Measurements from ENCODE around the gene NDUFV2.
"Not testable (repeated sequence)": the region's sequence is repeated elsewhere in the genome, so short reads cannot be mapped to it uniquely, and the experiment has no call there.

Gene NDUFV2

DNA sequence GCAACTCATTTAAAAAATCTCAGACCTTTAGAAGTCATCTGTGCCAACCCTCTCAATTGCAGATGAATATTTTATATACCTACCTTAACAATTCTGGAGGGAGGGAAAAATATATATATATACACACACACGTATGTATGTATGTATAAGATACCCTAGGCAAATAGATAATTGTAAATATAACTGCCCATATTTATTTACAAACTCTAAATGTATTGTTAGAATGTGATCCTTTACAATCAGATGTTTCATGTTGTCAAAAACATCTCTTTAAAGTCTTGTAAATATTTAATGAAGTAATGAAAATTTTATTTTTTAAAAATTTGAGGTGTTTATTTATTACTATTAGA is 45.7 kb downstream of the NDUFV2 start:
- in situ Hi-C loops (cut with HindIII; ENCODE audit: low sequenced_read_pairs): no loop called here

DNA sequence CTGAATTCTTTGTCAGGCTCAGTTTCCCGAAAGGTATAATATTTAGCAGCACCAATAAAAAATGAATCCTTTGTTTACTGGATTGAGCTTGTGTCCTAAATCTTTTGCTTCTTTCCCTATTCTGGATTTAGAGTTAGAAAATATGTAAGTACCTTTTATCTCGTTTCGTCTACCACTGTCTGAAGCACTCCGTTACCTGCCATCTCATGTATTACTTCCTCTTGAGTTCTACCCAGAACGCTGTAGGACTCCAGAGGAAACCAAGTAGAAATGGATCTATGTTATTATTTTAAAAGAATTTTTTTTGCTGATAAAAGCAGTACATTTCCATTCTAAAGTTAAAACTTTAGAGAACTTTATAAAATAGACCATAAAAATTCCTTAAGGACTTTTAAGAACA is 47.6 kb downstream of the NDUFV2 start:
- in situ Hi-C loops (cut with HindIII; ENCODE audit: low sequenced_read_pairs): no loop called here

DNA sequence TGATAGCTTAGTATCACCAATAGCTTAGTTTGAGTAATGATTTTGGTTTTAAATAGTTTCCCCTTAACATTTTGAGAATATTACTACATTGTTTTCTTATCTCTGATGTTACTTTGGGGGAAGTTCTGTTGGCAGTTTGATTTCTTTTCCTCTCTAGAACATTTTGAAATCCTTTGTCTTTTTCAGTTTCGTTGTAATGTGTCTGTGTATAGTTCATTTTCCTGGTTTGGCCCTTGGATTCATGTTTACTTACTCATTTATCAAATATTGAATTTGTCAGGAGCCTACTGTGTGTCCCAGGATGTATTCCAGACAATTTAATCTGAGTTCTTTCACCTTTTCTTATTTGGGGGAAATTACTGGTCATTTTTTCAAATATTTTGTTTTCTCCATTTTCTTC is 50.8 kb downstream of the NDUFV2 start:
- in situ Hi-C loops (cut with HindIII; ENCODE audit: low sequenced_read_pairs): no loop called here

DNA sequence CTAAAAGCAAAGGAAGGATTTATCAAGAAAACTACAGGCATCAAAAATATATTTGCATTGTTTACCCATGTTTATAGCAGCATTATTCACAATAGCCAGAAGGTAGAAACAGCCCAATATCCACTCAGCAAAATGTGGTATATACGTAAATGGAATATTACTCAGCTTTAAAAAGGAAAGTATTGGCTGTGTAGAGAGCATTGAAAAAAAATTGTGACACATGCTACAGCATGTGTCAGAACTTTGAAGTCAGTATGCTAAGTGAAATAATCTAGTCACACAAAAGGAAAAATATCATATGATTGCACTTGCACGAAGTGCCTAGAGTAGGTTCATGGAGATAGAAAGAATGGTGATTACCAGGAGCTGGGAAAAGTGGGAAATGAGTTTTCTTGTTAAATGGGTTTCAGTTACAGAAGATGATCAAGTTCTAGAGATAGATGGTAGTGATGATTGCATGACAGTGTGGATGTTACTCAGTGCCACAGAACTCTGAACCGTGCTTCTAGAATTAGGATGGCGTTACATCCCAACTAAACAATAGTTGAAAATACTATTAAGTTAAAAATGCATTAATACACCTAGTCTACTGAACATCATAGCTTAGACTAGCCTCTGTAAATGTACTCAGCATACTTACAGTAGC is 54.2 kb downstream of the NDUFV2 start:
- in situ Hi-C loops (cut with HindIII; ENCODE audit: low sequenced_read_pairs): no loop called here

DNA sequence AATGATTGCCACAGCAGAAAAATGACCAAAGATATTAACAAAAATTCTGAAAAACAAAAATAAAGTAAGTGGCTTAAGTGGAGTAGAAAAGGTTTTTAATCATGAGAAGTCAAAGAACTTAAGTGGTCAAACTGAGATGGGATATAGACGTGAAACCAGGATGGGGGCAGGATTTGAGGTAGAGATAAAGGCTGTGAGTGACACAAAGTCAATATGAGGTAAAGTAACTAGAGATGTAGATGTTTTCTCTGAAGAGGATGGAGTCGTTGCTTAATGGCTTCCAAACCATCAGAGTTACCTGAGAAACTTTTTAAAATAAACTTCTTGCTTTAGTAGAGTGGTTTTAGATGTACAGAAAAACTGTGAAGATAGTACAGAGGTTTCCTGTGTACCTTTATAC is 55.3 kb downstream of the NDUFV2 start:
- in situ Hi-C loops (cut with HindIII; ENCODE audit: low sequenced_read_pairs): no loop called here

DNA sequence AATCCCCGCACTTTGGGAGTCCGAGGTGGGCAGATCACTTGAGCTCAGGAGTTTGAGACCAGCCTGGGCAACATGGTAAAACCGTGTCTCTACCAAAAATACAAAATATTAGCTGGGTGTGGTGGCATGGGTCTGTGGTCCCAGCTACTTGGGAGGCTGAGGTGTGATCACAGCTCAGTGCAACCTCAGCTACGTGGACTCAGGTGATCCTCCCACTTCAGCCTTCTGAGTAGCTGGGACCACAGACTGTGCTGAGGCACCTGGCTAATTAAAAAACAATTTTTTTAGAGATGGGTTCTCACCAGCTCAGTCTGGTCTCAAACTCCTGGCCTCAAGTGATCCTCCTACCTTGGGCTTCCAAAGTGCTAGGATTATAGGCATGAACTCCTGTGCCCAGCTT is 57.5 kb downstream of the NDUFV2 start:
- in situ Hi-C loops (cut with HindIII; ENCODE audit: low sequenced_read_pairs): no loop called here

- in situ Hi-C loops (cut with HindIII; ENCODE audit: low sequenced_read_pairs): not testable (repeated sequence)
Observed at GRCh38 chr18:9162663-9163062, 60.2 kb downstream of the NDUFV2 start.

GRCh38 chr18:9164149-9164548 is 61.6 kb downstream of the NDUFV2 start:
- in situ Hi-C loops (cut with HindIII; ENCODE audit: low sequenced_read_pairs): not testable (repeated sequence)

- in situ Hi-C loops (cut with HindIII; ENCODE audit: low sequenced_read_pairs): not testable (repeated sequence)
Observed at GRCh38 chr18:9165883-9166282, 63.4 kb downstream of the NDUFV2 start.

- in situ Hi-C loops (cut with HindIII; ENCODE audit: low sequenced_read_pairs): not testable (repeated sequence)
Observed at GRCh38 chr18:9169515-9169914, 67.0 kb downstream of the NDUFV2 start.

- in situ Hi-C loops (cut with HindIII; ENCODE audit: low sequenced_read_pairs): not testable (repeated sequence)
Observed at GRCh38 chr18:9171919-9172318, 69.4 kb downstream of the NDUFV2 start.

GRCh38 chr18:9172506-9173127 is 70.1 kb downstream of the NDUFV2 start:
- in situ Hi-C loops (cut with HindIII; ENCODE audit: low sequenced_read_pairs): no loop called here

- in situ Hi-C loops (cut with HindIII; ENCODE audit: low sequenced_read_pairs): no loop called here
Observed at GRCh38 chr18:9173770-9174233, 71.3 kb downstream of the NDUFV2 start.

- in situ Hi-C loops (cut with HindIII; ENCODE audit: low sequenced_read_pairs): no loop called here
Observed at GRCh38 chr18:9174302-9174701, 71.8 kb downstream of the NDUFV2 start.

DNA sequence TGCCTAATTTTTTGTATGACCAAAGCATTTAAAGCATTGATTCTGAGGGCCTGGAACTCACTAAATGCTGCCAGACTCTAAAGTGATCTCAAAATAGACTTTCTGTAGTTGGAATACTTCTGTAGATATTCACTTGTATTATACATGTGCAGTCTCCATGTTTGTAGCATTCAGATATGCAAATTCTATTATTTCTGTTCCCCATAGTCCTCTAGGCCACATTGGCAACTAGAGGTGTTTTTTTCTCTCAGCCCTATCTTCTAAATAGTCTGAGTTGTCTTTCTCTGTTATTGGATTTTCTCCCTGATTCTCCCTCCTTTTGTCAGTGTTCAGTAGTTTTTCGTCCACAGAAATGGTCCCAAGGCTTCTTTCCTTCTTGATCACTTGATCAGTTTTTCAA is 72.6 kb downstream of the NDUFV2 start:
- in situ Hi-C loops (cut with HindIII; ENCODE audit: low sequenced_read_pairs): no loop called here

DNA sequence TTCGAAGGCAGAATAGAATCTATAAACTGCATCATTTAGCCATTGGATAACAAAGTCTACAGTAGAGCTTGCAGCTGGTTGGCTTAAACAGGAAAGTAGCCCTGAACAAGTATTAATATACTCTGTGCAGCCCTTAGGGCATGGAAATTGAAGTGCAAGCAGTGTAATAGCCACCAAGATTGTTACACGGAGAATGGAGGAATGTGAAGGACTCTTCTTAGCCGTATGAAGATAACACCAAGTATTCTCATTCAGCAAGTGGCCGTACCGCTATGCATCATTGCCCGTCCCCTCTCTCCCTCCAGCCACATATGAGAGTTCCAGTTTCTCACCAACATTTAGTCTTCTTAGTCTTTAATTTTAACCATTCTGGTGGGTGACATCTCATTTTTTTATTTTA is 74.5 kb downstream of the NDUFV2 start:
- in situ Hi-C loops (cut with HindIII; ENCODE audit: low sequenced_read_pairs): no loop called here

GRCh38 chr18:9177466-9177865 is 75.0 kb downstream of the NDUFV2 start:
- in situ Hi-C loops (cut with HindIII; ENCODE audit: low sequenced_read_pairs): no loop called here

DNA sequence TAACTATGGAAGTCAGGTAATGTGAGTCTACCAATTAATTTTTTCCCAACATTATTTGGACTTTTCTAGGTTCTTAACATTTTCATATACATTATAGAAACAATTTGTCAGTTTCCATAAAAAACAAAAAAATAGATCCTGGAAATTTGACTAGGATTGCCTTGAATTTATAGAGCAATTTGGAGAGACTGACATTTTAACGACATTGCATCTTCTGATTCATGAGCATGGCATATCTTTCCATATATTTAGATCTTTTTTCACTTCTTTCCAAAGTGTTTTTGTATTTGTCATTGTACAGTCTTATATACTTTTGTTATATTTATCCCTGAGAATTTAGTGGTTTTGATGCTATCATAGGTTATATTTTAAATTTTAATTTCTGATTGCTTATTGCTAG is 76.1 kb downstream of the NDUFV2 start:
- in situ Hi-C loops (cut with HindIII; ENCODE audit: low sequenced_read_pairs): no loop called here

DNA sequence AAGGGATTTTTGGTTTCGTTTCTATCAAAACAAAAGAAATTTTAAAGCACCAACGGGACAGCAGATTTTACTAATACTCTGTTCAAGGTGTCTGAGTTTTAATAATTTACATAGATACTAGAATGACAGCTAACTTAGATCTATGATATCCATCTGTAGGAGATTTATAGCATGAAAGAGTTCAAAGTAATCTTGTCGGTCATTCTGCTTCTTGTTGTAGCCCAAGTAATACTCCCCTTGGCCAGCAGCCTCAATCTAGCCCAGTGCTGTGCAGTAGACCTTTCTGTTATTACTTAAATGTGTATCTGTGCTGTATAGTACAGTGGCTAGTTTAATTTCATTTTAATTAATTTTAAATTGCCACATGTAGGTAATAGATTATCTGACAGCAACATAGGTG is 78.8 kb downstream of the NDUFV2 start:
- in situ Hi-C loops (cut with HindIII; ENCODE audit: low sequenced_read_pairs): no loop called here

DNA sequence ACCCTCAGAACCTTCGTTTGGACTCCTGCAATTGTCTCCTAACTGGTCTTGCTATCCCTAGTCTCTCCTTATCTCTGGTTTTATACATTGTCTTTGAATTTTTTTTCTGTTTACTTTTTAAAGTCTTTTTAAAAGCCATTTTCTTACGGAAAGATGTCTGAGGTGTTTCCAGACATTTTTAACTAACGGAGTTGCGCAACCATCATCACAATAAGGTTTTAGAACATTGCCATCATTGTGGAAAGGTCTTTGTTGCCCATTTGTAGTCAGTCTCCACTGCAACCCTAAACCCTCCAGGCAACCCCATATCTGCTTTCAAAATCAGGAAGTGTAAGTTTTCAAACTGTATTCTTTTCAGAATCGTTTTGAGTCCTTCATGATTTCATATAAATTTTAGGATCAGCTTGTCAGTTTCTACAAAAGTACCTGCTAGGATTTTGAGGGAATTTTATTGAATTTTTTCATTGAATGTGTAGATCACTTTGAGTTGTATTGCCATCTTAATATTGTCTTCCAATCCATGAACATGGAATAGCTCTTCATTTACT is 80.4 kb downstream of the NDUFV2 start:
- in situ Hi-C loops (cut with HindIII; ENCODE audit: low sequenced_read_pairs): no loop called here
